ENCODE data around the gene MTFR2.

The MTFR2 gene

GRCh38 chr6:136249811-136250685 is at the start of gene MTFR2:
MTFR2 (minus strand) TSS chr6:136250311; CDS start chr6:136249099, 1,212 bp downstream.
- no peak for TF ChIP-seq CTCF (conservative IDR thresholded peaks at IDR 0.05)
- peak within 1 kb of the TSS; percentile 68 for H3K27ac ChIP-seq

DNA sequence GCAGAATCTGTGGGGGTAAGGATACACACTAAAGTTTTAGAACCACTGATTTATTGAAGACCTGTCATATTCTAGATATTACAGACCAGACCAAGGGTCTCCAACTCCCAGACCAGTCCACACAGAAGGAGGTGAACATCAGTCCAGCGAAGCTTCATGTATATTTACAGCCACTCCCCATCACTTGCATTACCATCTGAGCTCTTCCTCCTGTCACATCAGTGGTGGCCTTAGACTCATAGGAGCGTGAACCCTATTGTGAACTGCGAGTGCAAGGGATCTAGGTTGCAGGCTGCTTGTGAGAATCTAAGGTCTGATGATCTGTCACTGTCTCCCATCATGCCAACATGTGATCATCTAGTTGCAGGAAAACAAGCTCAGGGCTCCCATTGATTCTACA is 44.5 kb upstream of the MTFR2 start:
- TF ChIP-seq CTCF (conservative IDR thresholded peaks at IDR 0.05), result no peak
- no peak overlapping the region for H3K27ac ChIP-seq

- no peak for TF ChIP-seq CTCF (conservative IDR thresholded peaks at IDR 0.05)
- peak overlapping the region; percentile 100 for H3K27ac ChIP-seq
These were observed 40.4 kb upstream of the MTFR2 start for GRCh38 chr6:136290410-136291010.

DNA sequence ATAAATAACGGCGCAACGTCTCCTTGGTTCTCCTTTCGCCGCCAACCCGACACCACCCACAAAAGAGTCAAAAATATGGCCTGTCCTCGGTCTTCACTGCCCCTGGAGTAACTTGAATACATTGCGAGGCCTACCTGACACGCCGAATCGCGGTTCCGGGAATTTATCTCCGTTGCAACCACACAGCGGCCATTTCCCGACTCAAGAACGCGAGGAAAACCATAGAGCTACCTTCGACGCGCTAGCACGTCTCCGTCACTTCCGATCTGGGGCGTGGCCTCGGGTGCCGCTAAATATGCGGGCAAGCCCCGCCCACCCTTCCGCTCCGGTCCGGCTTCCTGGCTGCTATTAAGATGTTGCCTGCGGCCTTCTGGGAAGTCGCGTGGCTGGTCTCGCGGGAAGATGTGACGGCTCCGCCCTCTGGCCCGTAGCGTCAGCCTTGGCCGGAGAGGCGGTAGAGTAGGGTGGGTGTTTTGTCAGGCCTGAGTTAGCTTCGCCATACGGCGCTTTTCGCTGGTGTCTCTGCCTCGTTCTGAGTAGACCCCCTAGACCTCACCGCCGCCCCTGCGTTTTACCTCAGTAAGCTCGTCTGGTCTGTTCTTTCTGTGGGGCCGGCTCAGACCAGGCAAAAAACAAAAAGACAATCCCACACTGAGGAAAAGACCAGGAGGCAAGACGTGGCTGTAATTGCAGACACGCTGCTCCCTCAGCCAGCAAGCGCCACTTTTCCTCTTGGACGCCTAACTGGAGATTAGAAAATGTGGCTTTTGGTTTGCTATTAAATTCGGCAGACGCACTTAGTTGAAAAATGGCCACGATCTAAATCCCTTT is 39.7 kb upstream of the MTFR2 start, which contains the start of gene BCLAF1:
Gene BCLAF1 (minus strand): TSS at position 268 of the 831 bp plus-strand sequence. CDS start 9,980 bp downstream, outside the sequence.
- no peak for TF ChIP-seq CTCF (conservative IDR thresholded peaks at IDR 0.05)
- H3K27ac ChIP-seq, result peak within 1 kb of the TSS; percentile 100

- no peak for TF ChIP-seq CTCF (conservative IDR thresholded peaks at IDR 0.05)
- H3K27ac ChIP-seq, result peak overlapping the region; percentile 100
These were observed 39.1 kb upstream of the MTFR2 start for GRCh38 chr6:136289327-136289578.

DNA sequence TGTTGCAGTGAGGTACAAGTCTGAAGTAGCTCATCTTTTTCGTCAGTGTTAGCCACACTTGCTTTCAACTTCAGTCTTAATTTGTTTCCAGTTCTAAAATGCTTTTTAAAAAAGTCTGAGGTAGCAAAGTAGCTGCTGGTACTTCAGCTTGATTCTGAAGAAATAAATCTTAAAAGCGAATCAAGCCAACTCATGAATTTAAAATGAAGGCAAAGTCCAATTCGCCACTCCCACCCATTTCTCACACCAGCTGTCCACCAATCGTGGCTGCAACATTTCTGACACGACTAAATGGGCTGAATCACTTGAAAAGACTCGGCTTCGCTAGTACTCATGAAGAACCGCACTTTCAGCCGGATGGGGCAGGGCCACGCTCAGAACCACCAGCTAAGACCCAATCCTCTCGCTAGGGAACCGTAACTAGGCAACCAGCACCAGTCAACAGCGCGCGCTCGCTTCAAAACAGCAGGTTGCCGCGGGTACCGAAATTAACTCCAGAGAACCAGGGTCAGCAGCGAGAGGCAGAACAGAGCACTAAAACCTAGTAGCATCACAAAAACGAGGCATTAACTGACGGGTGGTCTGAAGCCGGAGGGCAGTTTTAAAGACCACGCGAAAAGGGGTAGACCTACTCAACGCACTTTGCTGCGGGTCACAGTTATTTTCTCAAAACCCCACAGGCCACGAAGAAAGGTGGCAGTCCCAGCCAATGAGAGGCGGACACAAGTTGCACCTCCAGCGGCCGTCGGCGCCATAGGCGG is 38.6 kb upstream of the MTFR2 start:
- H3K27ac ChIP-seq, result peak overlapping the region; percentile 100
- TF ChIP-seq CTCF (conservative IDR thresholded peaks at IDR 0.05), result peak; percentile 26; the same call in 1 of the 2 replicates
